ENCODE results near the gene GHRH. TPM values are rescaled to one million over a fixed set of nuclear protein-coding genes. Genes with fewer than 3 reads are reported as not detected.

The GHRH gene
- total and polyA plus RNA-seq, 2 of the 4 experiments (the other 2 are of a cell fraction): not detected

- H3K27ac ChIP-seq (ENCODE audit: insufficient read depth, low read length): no peak overlapping the region
- ATAC-seq (ENCODE audit: low read depth) (no peak), DNase-seq (no peak)
- no peak overlapping the region for H3K4me2 ChIP-seq (ENCODE audit: low read depth, low read length)
- H2BK120ac ChIP-seq (ENCODE audit: low read depth, low read length): no peak overlapping the region
- ChIA-PET POLR2A (ENCODE audit: unreplicated experiment) (interaction anchor here (0.6 kb wide), 1 partner anchor 16 kb away, joined by 3 read pairs; no protein-coding TSS in a partner anchor), CTCF (no interaction called here)
- H3K4me3 ChIP-seq (ENCODE audit: insufficient read depth, low read depth, low read length): no peak overlapping the region
- H4K8ac ChIP-seq (ENCODE audit: low read depth in 2 of 2, low read length in 2 of 2): no peak overlapping the region
- H2BK15ac ChIP-seq (ENCODE audit: low read depth, low read length): no peak overlapping the region
- H3K18ac ChIP-seq (ENCODE audit: low read depth, low read length): no peak overlapping the region
- H3K23ac ChIP-seq (ENCODE audit: low read depth, low read length): no peak overlapping the region
- H4K5ac ChIP-seq (ENCODE audit: low read depth, low read length): no peak overlapping the region
- no peak overlapping the region for H3K14ac ChIP-seq (replicated peaks; ENCODE audit: low read depth, low read length)
- in situ Hi-C loops (cut with MboI; ENCODE audit: low sequenced_read_pairs): no loop called here
- peaks cover 12% of the 10 kb centered on the region for H3K9me1 ChIP-seq (ENCODE audit: insufficient read depth, low read length)
- BruUV-seq (replicated peaks): no TSS peak
- no peak overlapping the region for H3K56ac ChIP-seq (ENCODE audit: extremely low read depth, insufficient read depth, low read length)
- no peak overlapping the region for H2AFZ ChIP-seq (replicated peaks; ENCODE audit: low read length, poor library complexity)
- no CpG with 5 or more reads among the region's 4 CpGs for WGBS, 2 experiments (ENCODE audit: extremely low coverage in 2 of 2, insufficient read length in 1 of 2)
- no peak for TF ChIP-seq SMC3 (IDR thresholded peaks at IDR 0.05; ENCODE audit: low read depth, low read length)
- TF ChIP-seq CEBPB (IDR thresholded peaks at IDR 0.05; ENCODE audit: low read depth, low read length): no peak
- no peak for TF ChIP-seq ELK1 (IDR thresholded peaks at IDR 0.05; ENCODE audit: borderline replicate concordance, low read depth, low read length)
- no peak for TF ChIP-seq CHD1 (IDR thresholded peaks at IDR 0.05; ENCODE audit: low read depth, low read length)
- TF ChIP-seq RCOR1 (IDR thresholded peaks at IDR 0.05; ENCODE audit: insufficient replicate concordance, low read length): no peak
- no peak for TF ChIP-seq POLR2A (IDR thresholded peaks at IDR 0.05; ENCODE audit: low read depth, low read length)
- H3K9me3 ChIP-seq (ENCODE audit: control insufficient read depth, insufficient read depth, low read length): no peaks in the 10 kb centered on the region
- H4K20me1 ChIP-seq (ENCODE audit: insufficient read depth, low read length): peaks cover 7% of the 10 kb centered on the region; the same call in 1 of the 2 replicates
- peaks cover 7% of the 10 kb centered on the region; the same call in 1 of the 2 replicates for H3K4me1 ChIP-seq (ENCODE audit: control insufficient read depth, insufficient read depth, low read length)
- no peak overlapping the region for H2BK5ac ChIP-seq (ENCODE audit: low read depth, low read length, poor library complexity, severe bottlenecking)
- no peak overlapping the region for H4K91ac ChIP-seq (ENCODE audit: insufficient read depth, low read depth, low read length)
- H3K4ac ChIP-seq (ENCODE audit: low read depth, low read length): no peak overlapping the region
- no peak overlapping the region for H2AK9ac ChIP-seq (replicated peaks; ENCODE audit: low read depth, low read length, poor library complexity)
- peaks cover 69% of the 10 kb centered on the region for H3K36me3 ChIP-seq (ENCODE audit: control insufficient read depth, insufficient read depth, low read length)
- H3K9ac ChIP-seq (ENCODE audit: low read depth, low read length): no peak overlapping the region
- H2AK5ac ChIP-seq (ENCODE audit: low read depth, low read length): no peak overlapping the region
- H2BK20ac ChIP-seq (ENCODE audit: low read depth, low read length): no peak overlapping the region
- no peaks in the 10 kb centered on the region for H3K27me3 ChIP-seq (ENCODE audit: control insufficient read depth, insufficient read depth, low read length)
- intact Hi-C loops (cut with micrococcal nuclease): no loop called here
- dilution Hi-C loops (cut with HindIII; ENCODE audit: low sequenced_read_pairs, unreplicated experiment): no loop called here
- peaks cover 0 to 11% of the 10 kb centered on the region in 2 experiments; a peak in 1 of 4 replicates for H3K79me1 ChIP-seq (ENCODE audit: low read depth in 1 of 2, low read length in 2 of 2)
Observed at GRCh38 chr20:37236462-37236861, 25.2 kb downstream of the GHRH start.

Measured in IMR-90 (cell line).